ENCODE results near the gene NANP.

- TF ChIP-seq CTCF (IDR thresholded peaks at IDR 0.05 in 8 of 11, conservative IDR thresholded peaks at IDR 0.05 in 3 of 11) (no peak), POLR2A (IDR thresholded peaks at IDR 0.05) (no peak), POLR2AphosphoS5 (IDR thresholded peaks at IDR 0.05) (no peak)
Measured at GRCh38 chr20:25592135-25592852, 31.5 kb downstream of the NANP start.

Measured in spleen (tissue), 7 donors.